Trophoblast cell (in vitro differentiated cells and primary cell): ENCODE data around the gene MELTF.

Source experiments
- DNase-seq, 2 donors: peaks; one replicate each; pipeline ENCODE4 v3.0.0-alpha.2; 2016
- H2AFZ ChIP-seq: 2 replicates; pipeline ENCODE4 v1.6.1; 2013; ENCODE audit warnings: low read length, moderate library complexity, mild to moderate bottlenecking; ENCODE audit not compliant: insufficient read depth, poor library complexity
- H2AK5ac ChIP-seq: 2 replicates; pipeline ENCODE4 v1.6.1; 2013; ENCODE audit warnings: mild to moderate bottlenecking, low read length
- H2BK120ac ChIP-seq: 2 replicates; pipeline ENCODE4 v1.6.1; 2013; ENCODE audit warnings: low read length, mild to moderate bottlenecking, moderate library complexity; ENCODE audit not compliant: insufficient read depth, poor library complexity
- H2BK12ac ChIP-seq: 2 replicates; pipeline ENCODE4 v1.6.1; 2013; ENCODE audit warnings: mild to moderate bottlenecking, low read length, moderate library complexity
- H2BK5ac ChIP-seq: 2 replicates; pipeline ENCODE4 v1.6.1; 2013; ENCODE audit warnings: low read length, low read depth, moderate library complexity, mild to moderate bottlenecking; ENCODE audit not compliant: poor library complexity
- H3K14ac ChIP-seq: 2 replicates; pipeline ENCODE4 v1.6.1; 2013; ENCODE audit warnings: mild to moderate bottlenecking, low read length
- H3K18ac ChIP-seq: 2 replicates; pipeline ENCODE4 v1.6.1; 2013; ENCODE audit warnings: mild to moderate bottlenecking, low read length
- H3K23ac ChIP-seq: 2 replicates; pipeline ENCODE4 v1.6.1; 2013; ENCODE audit warnings: low read length
- H3K27ac ChIP-seq: 2 replicates; pipeline ENCODE4 v1.5.1; 2013; ENCODE audit warnings: low read depth, mild to moderate bottlenecking, inconsistent platforms, low read length, moderate library complexity
- H3K27me3 ChIP-seq: 2 replicates; pipeline ENCODE4 v1.6.1; 2013; ENCODE audit warnings: inconsistent platforms, mild to moderate bottlenecking, low read length, moderate library complexity; ENCODE audit not compliant: insufficient read depth
- H3K36me3 ChIP-seq, 2 experiments: 1 replicate in 1 of 2; 2 replicates in 1 of 2; pipeline ENCODE4 v1.6.1; 2013; ENCODE audit warnings: low read length in 2 of 2, mild to moderate bottlenecking in 2 of 2, moderate library complexity in 1 of 2; ENCODE audit not compliant: insufficient read depth in 2 of 2, control insufficient read depth in 1 of 2
- H3K4ac ChIP-seq: 2 replicates; pipeline ENCODE4 v1.6.1; 2013; ENCODE audit warnings: low read depth, mild to moderate bottlenecking, low read length, moderate library complexity
- H3K4me1 ChIP-seq, 2 experiments: 1 replicate in 1 of 2; 2 replicates in 1 of 2; pipeline ENCODE4 v1.6.1; 2013; ENCODE audit warnings: low read length in 2 of 2, mild to moderate bottlenecking in 2 of 2, moderate library complexity in 1 of 2; ENCODE audit not compliant: insufficient read depth in 2 of 2, control insufficient read depth in 1 of 2
- H3K4me2 ChIP-seq: 2 replicates; pipeline ENCODE4 v1.6.1; 2013; ENCODE audit warnings: inconsistent platforms, mild to moderate bottlenecking, low read length, moderate library complexity
- H3K4me3 ChIP-seq: 2 replicates; pipeline ENCODE4 v1.5.1; 2013; ENCODE audit warnings: mild to moderate bottlenecking, low read depth, low read length, inconsistent platforms
- H3K79me1 ChIP-seq: one replicate; pipeline ENCODE4 v1.6.1; 2013; ENCODE audit warnings: low read length
- H3K79me2 ChIP-seq: 2 replicates; pipeline ENCODE4 v1.6.1; 2013; ENCODE audit warnings: low read length, mild to moderate bottlenecking; ENCODE audit not compliant: control insufficient read depth, insufficient read depth, poor library complexity
- H3K9ac ChIP-seq: 2 replicates; pipeline ENCODE4 v1.6.1; 2013; ENCODE audit warnings: mild to moderate bottlenecking, low read length
- H3K9me3 ChIP-seq: 2 replicates; pipeline ENCODE4 v1.6.1; 2013; ENCODE audit warnings: low read depth, mild to moderate bottlenecking, control low read depth, inconsistent platforms, low read length; ENCODE audit not compliant: insufficient read depth
- H4K12ac ChIP-seq: 2 replicates; pipeline ENCODE4 v1.6.1; 2013; ENCODE audit warnings: low read depth, mild to moderate bottlenecking, low read length, moderate library complexity
- H4K8ac ChIP-seq: 2 replicates; pipeline ENCODE4 v1.6.1; 2013; ENCODE audit warnings: low read depth, mild to moderate bottlenecking, low read length, moderate library complexity
- H4K91ac ChIP-seq: one replicate; pipeline ENCODE4 v1.6.1; 2013; ENCODE audit warnings: low read depth, mild to moderate bottlenecking, low read length, moderate library complexity
- WGBS: extraction: QIAGEN DNeasy Blood & Tissue Kit; methylation state at CpG from one replicate; pipeline ENCODE4 v1.1.7; 2013; ENCODE audit warnings: missing lambda C conversion rate; ENCODE audit not compliant: insufficient read length, insufficient coverage; ENCODE audit errors: extremely low coverage; 5-methylcytosine and 5-hydroxymethylcytosine counted together

The MELTF gene

DNA sequence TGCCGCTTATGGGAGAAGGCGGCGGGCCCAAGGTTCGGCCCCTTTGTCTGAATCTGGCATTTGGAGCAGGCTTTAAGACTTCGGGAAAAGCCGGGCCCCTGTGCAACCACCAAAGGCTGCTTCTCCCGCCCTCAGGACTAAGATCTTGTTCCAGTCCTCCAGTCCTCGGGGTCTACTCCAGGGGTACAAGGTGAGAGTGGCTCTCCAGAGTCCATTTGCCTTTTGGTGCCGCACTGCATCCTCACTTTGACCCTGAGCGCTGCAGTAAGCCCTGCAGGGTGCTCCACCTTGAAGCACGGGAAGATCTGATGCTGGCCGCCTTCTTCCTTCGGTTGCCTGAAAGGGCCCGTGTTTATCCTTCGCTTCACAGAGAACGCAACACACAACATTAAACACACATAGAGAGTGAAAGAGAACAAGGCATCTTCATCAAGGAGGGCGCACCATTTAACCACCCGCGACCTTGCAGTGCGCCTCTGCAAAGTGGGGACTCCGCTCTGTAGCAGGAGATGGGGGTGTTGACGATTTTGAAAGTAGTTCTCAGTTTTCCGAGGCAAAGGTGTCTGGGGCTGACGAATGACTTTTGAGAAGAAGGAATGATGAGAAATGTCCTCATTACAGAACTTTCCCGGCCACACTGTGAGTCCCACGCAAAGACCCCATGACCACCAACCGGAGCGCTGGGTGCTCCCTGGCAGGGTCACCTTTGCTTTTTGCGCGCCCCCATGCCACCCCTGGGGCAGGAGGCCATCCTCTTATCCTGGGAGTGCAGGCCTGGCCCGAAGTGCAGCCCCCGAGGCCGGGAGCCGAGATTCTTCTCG, 62.0 kb downstream of the MELTF start:
- Histone ChIP-seq H2BK120ac (no peak overlapping the region), H2BK12ac (no peak overlapping the region), H3K14ac (no peak overlapping the region), H2AK5ac (no peak overlapping the region), H3K9ac (no peak overlapping the region), H3K27ac (no peak overlapping the region), H2BK5ac (no peak overlapping the region), H3K27me3 (peaks cover 55% of the 10 kb centered on the region), H3K36me3 (no peaks in the 10 kb centered on the region), H3K79me1 (no peaks in the 10 kb centered on the region), H3K4ac (no peak overlapping the region), H3K79me2 (no peaks in the 10 kb centered on the region), H4K8ac (no peak overlapping the region), H3K4me3 (no peak overlapping the region), H3K4me2 (no peak overlapping the region), H4K12ac (no peak overlapping the region), H4K91ac (no peak overlapping the region), H3K9me3 (peaks cover 13% of the 10 kb centered on the region), H3K18ac (no peak overlapping the region), H3K23ac (no peak overlapping the region), H3K4me1 (peaks cover 3 to 8% of the 10 kb centered on the region in 2 experiments), H2AFZ (no peak overlapping the region)
- WGBS: no CpG with 5 or more reads among the region's 35 CpGs
- DNase-seq: no peak

DNA sequence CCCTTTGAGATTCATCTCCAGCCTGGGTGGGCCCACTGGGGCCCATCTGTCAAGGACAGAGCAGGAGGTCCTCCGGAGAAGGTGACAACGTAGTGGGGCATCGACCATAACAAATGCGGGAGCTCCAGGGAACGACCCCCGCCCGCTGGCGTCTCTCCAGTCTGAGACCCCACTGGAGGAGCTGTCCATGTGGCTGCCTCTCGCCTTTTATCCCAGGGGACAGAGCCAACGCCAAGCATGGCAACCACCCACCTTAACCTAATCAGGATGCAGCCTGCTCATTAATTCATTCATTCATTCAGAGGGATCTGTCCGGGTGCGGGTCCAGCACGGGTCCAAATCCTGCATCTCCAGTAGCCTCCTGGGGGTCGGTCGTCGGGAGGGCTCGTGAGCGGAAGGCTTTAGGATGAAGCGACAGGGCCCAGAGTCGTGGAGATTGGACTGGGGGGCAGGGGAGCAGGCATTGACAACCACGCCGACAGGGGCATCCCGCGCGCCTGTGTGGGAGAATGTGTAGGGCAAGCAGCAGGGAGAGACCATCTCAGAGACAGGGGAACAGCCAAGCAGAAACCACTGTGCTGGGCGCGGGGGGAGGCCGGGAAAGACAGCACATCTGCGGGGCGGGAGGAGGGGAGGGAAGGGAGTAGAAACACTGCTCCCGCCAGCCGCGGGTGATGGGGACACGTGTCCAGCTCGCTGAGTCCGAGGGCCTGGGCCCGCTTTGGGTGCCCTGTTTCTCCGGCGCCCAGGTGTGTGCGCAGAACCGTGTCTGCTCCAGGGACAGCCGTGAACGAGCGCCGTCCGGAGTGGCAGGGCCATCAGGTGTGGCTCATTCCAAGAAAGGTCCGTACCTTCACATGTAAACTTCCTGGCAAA, 62.9 kb downstream of the MELTF start:
- no peak overlapping the region for H4K8ac ChIP-seq
- H3K36me3 ChIP-seq: no peaks in the 10 kb centered on the region
- H3K27ac ChIP-seq: no peak overlapping the region
- no peak overlapping the region for H2AFZ ChIP-seq
- H3K18ac ChIP-seq: no peak overlapping the region
- H3K4me1 ChIP-seq: peaks cover 3 to 8% of the 10 kb centered on the region in 2 experiments
- no peak overlapping the region for H3K14ac ChIP-seq
- no peaks in the 10 kb centered on the region for H3K79me2 ChIP-seq
- H3K9ac ChIP-seq: peak overlapping the region; percentile 20
- no peak overlapping the region for H3K4me3 ChIP-seq
- no peak overlapping the region for H2BK12ac ChIP-seq
- H3K4ac ChIP-seq: no peak overlapping the region
- H2BK120ac ChIP-seq: no peak overlapping the region
- no peak overlapping the region for H3K23ac ChIP-seq
- H3K4me2 ChIP-seq: no peak overlapping the region
- no peak overlapping the region for H2AK5ac ChIP-seq
- no peak overlapping the region for H4K91ac ChIP-seq
- H2BK5ac ChIP-seq: no peak overlapping the region
- H4K12ac ChIP-seq: no peak overlapping the region
- H3K9me3 ChIP-seq: peaks cover 13% of the 10 kb centered on the region
- peaks cover 55% of the 10 kb centered on the region for H3K27me3 ChIP-seq
- no peak for DNase-seq
- WGBS: no CpG with 5 or more reads among the region's 47 CpGs
- no peaks in the 10 kb centered on the region for H3K79me1 ChIP-seq

DNA sequence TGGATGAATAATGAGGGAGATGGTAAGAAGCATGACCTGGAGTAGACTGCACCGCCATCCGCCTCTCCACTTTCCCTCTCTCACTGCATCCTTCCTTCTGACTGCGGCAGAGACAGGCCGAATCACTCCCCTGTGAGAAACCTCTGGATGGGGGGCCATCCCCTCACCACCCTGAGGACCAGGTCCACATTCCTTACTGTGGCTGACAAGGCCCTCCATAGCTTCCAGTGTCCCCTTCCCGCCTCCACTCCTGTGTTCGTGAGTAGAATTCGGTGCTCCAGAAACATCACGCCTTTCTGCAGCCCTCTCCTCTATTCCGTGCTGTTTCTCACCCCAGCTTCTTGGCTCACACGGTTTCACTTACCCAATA, 63.8 kb downstream of the MELTF start:
- no CpG with 5 or more reads among the region's 10 CpGs for WGBS
- Histone ChIP-seq H2BK5ac (no peak overlapping the region), H3K4me1 (peaks cover 3 to 8% of the 10 kb centered on the region in 2 experiments), H4K12ac (no peak overlapping the region), H2BK120ac (no peak overlapping the region), H3K27ac (no peak overlapping the region), H3K79me2 (no peaks in the 10 kb centered on the region), H3K4me3 (no peak overlapping the region), H3K36me3 (no peaks in the 10 kb centered on the region), H3K9ac (no peak overlapping the region), H3K18ac (no peak overlapping the region), H3K23ac (no peak overlapping the region), H2AFZ (no peak overlapping the region), H3K27me3 (peaks cover 50% of the 10 kb centered on the region), H4K8ac (no peak overlapping the region), H3K79me1 (no peaks in the 10 kb centered on the region), H3K4me2 (no peak overlapping the region), H3K9me3 (peaks cover 10% of the 10 kb centered on the region), H2AK5ac (no peak overlapping the region), H3K4ac (no peak overlapping the region), H3K14ac (no peak overlapping the region), H2BK12ac (no peak overlapping the region), H4K91ac (no peak overlapping the region)
- DNase-seq: no peak

DNA sequence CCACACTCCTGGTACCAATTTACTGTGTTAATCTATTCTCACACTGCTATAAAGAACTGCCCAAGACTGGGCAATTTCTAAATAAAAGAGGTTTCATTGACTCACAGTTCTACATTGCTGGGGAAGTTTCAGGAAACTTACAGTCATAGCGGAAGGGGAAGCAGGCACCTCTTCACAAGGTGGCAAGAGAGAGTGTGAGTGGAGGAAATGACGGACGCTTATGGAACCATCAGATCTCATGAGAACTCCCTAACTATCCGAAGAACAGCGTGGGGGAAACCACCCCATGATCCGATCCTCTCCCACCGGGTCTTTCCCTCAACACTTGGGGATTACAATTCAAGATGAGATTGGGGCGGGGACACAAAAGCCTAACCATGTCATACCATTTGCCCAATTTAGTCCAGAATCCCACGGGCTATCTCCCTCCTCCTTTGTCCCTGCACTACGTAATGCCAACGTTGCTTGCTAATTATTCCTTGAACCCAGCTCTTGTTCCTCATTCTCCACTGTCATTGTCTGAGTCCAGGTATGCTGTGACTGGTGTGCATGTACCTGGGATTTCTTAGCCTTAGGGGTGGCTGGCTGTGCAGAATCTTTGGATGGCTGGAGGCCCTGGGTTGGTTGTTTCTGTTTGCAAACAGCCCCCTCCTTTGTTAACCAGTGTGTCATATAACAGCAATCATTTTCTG, 64.4 kb downstream of the MELTF start:
- Histone ChIP-seq H3K9ac (no peak overlapping the region), H3K79me2 (no peaks in the 10 kb centered on the region), H3K9me3 (peaks cover 8% of the 10 kb centered on the region), H2BK120ac (no peak overlapping the region), H4K12ac (no peak overlapping the region), H3K36me3 (no peaks in the 10 kb centered on the region), H4K91ac (no peak overlapping the region), H2AK5ac (no peak overlapping the region), H3K4me1 (peaks cover 3 to 8% of the 10 kb centered on the region in 2 experiments), H3K23ac (no peak overlapping the region), H3K14ac (no peak overlapping the region), H3K27me3 (peaks cover 45% of the 10 kb centered on the region), H3K4ac (no peak overlapping the region), H2BK5ac (no peak overlapping the region), H2BK12ac (no peak overlapping the region), H4K8ac (no peak overlapping the region), H3K4me2 (no peak overlapping the region), H2AFZ (no peak overlapping the region), H3K4me3 (no peak overlapping the region), H3K18ac (no peak overlapping the region), H3K79me1 (no peaks in the 10 kb centered on the region), H3K27ac (no peak overlapping the region)
- no peak for DNase-seq
- no CpG with 5 or more reads among the region's 11 CpGs for WGBS
